Trophoblast cell (in vitro differentiated cells and primary cell): ENCODE data around the gene STPG4.
A peak's percentile ranks its signal among the peaks of the same experiment; 100 is the strongest.

ENCODE experiments used
- DNase-seq, 2 donors: peaks; one replicate each; pipeline ENCODE4 v3.0.0-alpha.2; 2016
- H2AFZ ChIP-seq: 2 replicates; pipeline ENCODE4 v1.6.1; 2013; ENCODE audit warnings: low read length, moderate library complexity, mild to moderate bottlenecking; ENCODE audit not compliant: insufficient read depth, poor library complexity
- H2AK5ac ChIP-seq: 2 replicates; pipeline ENCODE4 v1.6.1; 2013; ENCODE audit warnings: mild to moderate bottlenecking, low read length
- H2BK120ac ChIP-seq: 2 replicates; pipeline ENCODE4 v1.6.1; 2013; ENCODE audit warnings: low read length, mild to moderate bottlenecking, moderate library complexity; ENCODE audit not compliant: insufficient read depth, poor library complexity
- H2BK12ac ChIP-seq: 2 replicates; pipeline ENCODE4 v1.6.1; 2013; ENCODE audit warnings: mild to moderate bottlenecking, low read length, moderate library complexity
- H2BK5ac ChIP-seq: 2 replicates; pipeline ENCODE4 v1.6.1; 2013; ENCODE audit warnings: low read length, low read depth, moderate library complexity, mild to moderate bottlenecking; ENCODE audit not compliant: poor library complexity
- H3K14ac ChIP-seq: 2 replicates; pipeline ENCODE4 v1.6.1; 2013; ENCODE audit warnings: mild to moderate bottlenecking, low read length
- H3K18ac ChIP-seq: 2 replicates; pipeline ENCODE4 v1.6.1; 2013; ENCODE audit warnings: mild to moderate bottlenecking, low read length
- H3K23ac ChIP-seq: 2 replicates; pipeline ENCODE4 v1.6.1; 2013; ENCODE audit warnings: low read length
- H3K27ac ChIP-seq: 2 replicates; pipeline ENCODE4 v1.5.1; 2013; ENCODE audit warnings: low read depth, mild to moderate bottlenecking, inconsistent platforms, low read length, moderate library complexity
- H3K27me3 ChIP-seq: 2 replicates; pipeline ENCODE4 v1.6.1; 2013; ENCODE audit warnings: inconsistent platforms, mild to moderate bottlenecking, low read length, moderate library complexity; ENCODE audit not compliant: insufficient read depth
- H3K36me3 ChIP-seq, 2 experiments: 1 replicate in 1 of 2; 2 replicates in 1 of 2; pipeline ENCODE4 v1.6.1; 2013; ENCODE audit warnings: low read length in 2 of 2, mild to moderate bottlenecking in 2 of 2, moderate library complexity in 1 of 2; ENCODE audit not compliant: insufficient read depth in 2 of 2, control insufficient read depth in 1 of 2
- H3K4ac ChIP-seq: 2 replicates; pipeline ENCODE4 v1.6.1; 2013; ENCODE audit warnings: low read depth, mild to moderate bottlenecking, low read length, moderate library complexity
- H3K4me1 ChIP-seq, 2 experiments: 1 replicate in 1 of 2; 2 replicates in 1 of 2; pipeline ENCODE4 v1.6.1; 2013; ENCODE audit warnings: low read length in 2 of 2, mild to moderate bottlenecking in 2 of 2, moderate library complexity in 1 of 2; ENCODE audit not compliant: insufficient read depth in 2 of 2, control insufficient read depth in 1 of 2
- H3K4me2 ChIP-seq: 2 replicates; pipeline ENCODE4 v1.6.1; 2013; ENCODE audit warnings: inconsistent platforms, mild to moderate bottlenecking, low read length, moderate library complexity
- H3K4me3 ChIP-seq: 2 replicates; pipeline ENCODE4 v1.5.1; 2013; ENCODE audit warnings: mild to moderate bottlenecking, low read depth, low read length, inconsistent platforms
- H3K79me1 ChIP-seq: one replicate; pipeline ENCODE4 v1.6.1; 2013; ENCODE audit warnings: low read length
- H3K79me2 ChIP-seq: 2 replicates; pipeline ENCODE4 v1.6.1; 2013; ENCODE audit warnings: low read length, mild to moderate bottlenecking; ENCODE audit not compliant: control insufficient read depth, insufficient read depth, poor library complexity
- H3K9ac ChIP-seq: 2 replicates; pipeline ENCODE4 v1.6.1; 2013; ENCODE audit warnings: mild to moderate bottlenecking, low read length
- H3K9me3 ChIP-seq: 2 replicates; pipeline ENCODE4 v1.6.1; 2013; ENCODE audit warnings: low read depth, mild to moderate bottlenecking, control low read depth, inconsistent platforms, low read length; ENCODE audit not compliant: insufficient read depth
- H4K12ac ChIP-seq: 2 replicates; pipeline ENCODE4 v1.6.1; 2013; ENCODE audit warnings: low read depth, mild to moderate bottlenecking, low read length, moderate library complexity
- H4K8ac ChIP-seq: 2 replicates; pipeline ENCODE4 v1.6.1; 2013; ENCODE audit warnings: low read depth, mild to moderate bottlenecking, low read length, moderate library complexity
- H4K91ac ChIP-seq: one replicate; pipeline ENCODE4 v1.6.1; 2013; ENCODE audit warnings: low read depth, mild to moderate bottlenecking, low read length, moderate library complexity
- WGBS: extraction: QIAGEN DNeasy Blood & Tissue Kit; methylation state at CpG from one replicate; pipeline ENCODE4 v1.1.7; 2013; ENCODE audit warnings: missing lambda C conversion rate; ENCODE audit not compliant: insufficient read length, insufficient coverage; ENCODE audit errors: extremely low coverage; 5-methylcytosine and 5-hydroxymethylcytosine counted together

Gene STPG4

DNA sequence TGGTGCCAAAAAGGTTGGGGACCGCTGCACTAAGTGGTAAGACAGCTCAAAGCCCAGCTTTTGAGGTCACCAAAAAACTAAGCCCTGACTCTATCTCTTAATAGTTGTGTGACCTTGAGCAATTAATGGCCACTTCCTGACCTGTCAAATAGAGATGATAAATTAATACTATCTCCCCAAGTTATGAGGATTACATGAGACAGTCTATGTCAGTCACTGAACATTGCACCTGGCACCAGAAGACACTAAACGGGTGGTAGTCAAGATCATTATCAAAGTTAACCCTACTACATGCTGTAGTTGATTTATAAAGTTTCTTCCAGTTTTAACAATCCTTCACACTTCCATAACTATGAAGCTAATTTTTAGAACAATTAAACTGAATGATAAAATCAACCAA, 36.5 kb downstream of the STPG4 start:
- Histone ChIP-seq H3K79me2 (no peaks in the 10 kb centered on the region), H3K79me1 (no peaks in the 10 kb centered on the region), H3K27me3 (no peaks in the 10 kb centered on the region), H3K18ac (no peak overlapping the region), H2BK120ac (no peak overlapping the region), H3K36me3 (no peaks in the 10 kb centered on the region), H3K4ac (no peak overlapping the region), H3K9me3 (no peaks in the 10 kb centered on the region), H2AFZ (no peak overlapping the region), H2BK5ac (no peak overlapping the region), H2BK12ac (no peak overlapping the region), H3K14ac (no peak overlapping the region), H3K4me3 (no peak overlapping the region), H3K4me1 (peaks cover 4 to 5% of the 10 kb centered on the region in 2 experiments), H4K8ac (no peak overlapping the region), H4K12ac (no peak overlapping the region), H4K91ac (no peak overlapping the region), H3K9ac (no peak overlapping the region), H3K4me2 (no peak overlapping the region), H2AK5ac (no peak overlapping the region), H3K23ac (no peak overlapping the region), H3K27ac (no peak overlapping the region)
- no CpG with 5 or more reads among the region's 2 CpGs for WGBS
- no peak for DNase-seq

DNA sequence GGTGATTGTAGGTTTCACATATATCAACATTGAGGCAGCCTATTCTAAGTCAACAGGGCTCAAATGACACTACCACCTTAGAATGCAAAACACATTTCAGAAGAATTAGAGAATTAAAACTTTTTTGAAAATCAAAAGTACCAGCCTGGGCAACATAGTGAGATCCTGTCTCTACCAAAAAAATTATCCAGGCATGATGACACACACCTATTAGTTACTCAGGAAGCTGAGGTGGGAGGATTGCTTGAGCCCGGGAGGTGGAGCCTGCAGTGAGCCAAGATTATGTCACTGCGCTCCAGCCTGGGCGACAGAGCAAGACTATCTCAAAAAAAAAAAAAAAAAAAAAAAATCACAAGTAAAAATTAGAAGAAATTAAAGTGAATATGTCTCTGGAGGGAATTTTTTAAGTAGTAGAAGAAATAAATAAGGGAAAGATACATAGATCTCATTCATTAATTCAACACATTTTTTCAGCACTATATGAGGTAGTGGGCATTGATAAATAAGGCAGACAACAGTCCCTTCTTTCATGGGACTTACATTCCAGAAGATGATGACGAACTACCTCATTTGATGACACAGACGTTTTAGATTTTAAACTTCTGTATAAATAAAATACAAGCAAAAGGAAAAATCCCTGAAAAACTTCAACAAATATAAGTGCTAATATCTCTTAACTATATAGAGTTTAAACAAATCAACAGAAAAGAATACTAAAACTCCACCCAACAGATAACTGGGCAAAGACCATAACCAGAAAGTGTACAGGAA, 42.3 kb downstream of the STPG4 start:
- H3K79me1 ChIP-seq: no peaks in the 10 kb centered on the region
- no CpG with 5 or more reads among the region's 5 CpGs for WGBS

DNA sequence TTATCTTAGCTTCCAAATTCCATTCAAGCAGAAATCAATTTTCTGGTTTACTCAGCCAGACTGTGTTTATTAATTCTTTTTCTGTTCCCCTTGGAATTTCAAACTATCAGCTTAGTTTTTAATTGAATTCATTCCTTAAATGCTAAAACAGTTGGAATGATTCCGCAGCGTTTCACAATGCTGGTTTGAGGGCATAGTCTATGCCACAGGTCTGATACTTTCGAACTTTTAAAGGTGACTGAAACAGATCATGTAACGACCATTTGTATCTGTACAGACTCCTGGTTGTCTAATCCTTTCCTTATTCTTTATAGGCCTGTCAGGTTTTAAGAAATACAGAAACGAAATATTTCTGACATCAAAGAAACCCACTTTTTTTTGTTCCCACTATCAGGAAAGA, 45.4 kb downstream of the STPG4 start:
- Histone ChIP-seq H3K14ac (no peak overlapping the region), H3K18ac (no peak overlapping the region), H3K27ac (no peak overlapping the region), H3K4me3 (no peak overlapping the region), H4K91ac (no peak overlapping the region), H3K9me3 (no peaks in the 10 kb centered on the region), H2AFZ (no peak overlapping the region), H3K79me2 (no peaks in the 10 kb centered on the region), H2BK5ac (no peak overlapping the region), H3K23ac (no peak overlapping the region), H2BK12ac (no peak overlapping the region), H3K9ac (no peak overlapping the region), H3K36me3 (no peaks in the 10 kb centered on the region), H3K27me3 (no peaks in the 10 kb centered on the region), H3K4ac (no peak overlapping the region), H2BK120ac (no peak overlapping the region), H3K79me1 (peaks cover 2% of the 10 kb centered on the region), H2AK5ac (no peak overlapping the region), H3K4me2 (no peak overlapping the region), H4K12ac (no peak overlapping the region), H3K4me1 (peaks cover 0 to 5% of the 10 kb centered on the region in 2 experiments), H4K8ac (no peak overlapping the region)
- no peak for DNase-seq
- WGBS: no CpG with 5 or more reads among the region's 5 CpGs

More for the DNA sequence above, 42.3 kb downstream of the STPG4 start:
- no peaks in the 10 kb centered on the region for H3K79me2 ChIP-seq
- peaks cover 0 to 3% of the 10 kb centered on the region in 2 experiments for H3K4me1 ChIP-seq
- H3K18ac ChIP-seq: no peak overlapping the region
- H3K4me2 ChIP-seq: no peak overlapping the region
- H4K8ac ChIP-seq: no peak overlapping the region
- H3K23ac ChIP-seq: no peak overlapping the region
- no peak overlapping the region for H2BK12ac ChIP-seq
- no peak overlapping the region for H3K14ac ChIP-seq
- no peaks in the 10 kb centered on the region for H3K36me3 ChIP-seq
- no peak overlapping the region for H2BK120ac ChIP-seq
- no peaks in the 10 kb centered on the region for H3K27me3 ChIP-seq
- no peak overlapping the region for H4K12ac ChIP-seq
- H3K27ac ChIP-seq: no peak overlapping the region
- no peak overlapping the region for H2BK5ac ChIP-seq
- H2AFZ ChIP-seq: no peak overlapping the region
- H4K91ac ChIP-seq: no peak overlapping the region
- H2AK5ac ChIP-seq: no peak overlapping the region
- no peak overlapping the region for H3K4me3 ChIP-seq
- DNase-seq: peak in 1 of 2 donors; percentile 15
- H3K9ac ChIP-seq: no peak overlapping the region
- H3K4ac ChIP-seq: no peak overlapping the region
- H3K9me3 ChIP-seq: no peaks in the 10 kb centered on the region

DNA sequence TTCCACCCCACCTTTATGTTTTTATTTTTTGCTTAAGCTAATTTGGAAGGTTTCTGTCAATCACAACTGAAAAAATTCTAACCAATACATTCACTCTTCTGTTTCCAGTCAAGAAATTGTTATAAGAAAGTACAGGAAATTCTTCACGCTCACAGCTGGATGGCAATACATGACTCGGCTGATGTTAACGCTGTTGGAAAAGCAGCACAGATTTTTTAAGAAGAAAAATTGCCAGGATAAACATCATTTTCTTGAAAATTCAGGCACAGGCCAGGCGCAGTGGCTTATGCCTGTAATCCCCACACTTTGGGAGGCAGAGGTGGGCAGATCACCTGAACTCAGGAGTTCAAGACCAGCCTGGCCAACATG, 46.1 kb downstream of the STPG4 start:
- Histone ChIP-seq H2BK120ac (no peak overlapping the region), H3K4me2 (no peak overlapping the region), H3K79me2 (no peaks in the 10 kb centered on the region), H3K27ac (no peak overlapping the region), H2BK12ac (no peak overlapping the region), H4K91ac (no peak overlapping the region), H3K36me3 (no peaks in the 10 kb centered on the region), H4K8ac (no peak overlapping the region), H3K4me3 (no peak overlapping the region), H3K4me1 (peaks cover 0 to 5% of the 10 kb centered on the region in 2 experiments), H4K12ac (no peak overlapping the region), H3K23ac (no peak overlapping the region), H2AK5ac (no peak overlapping the region), H3K18ac (no peak overlapping the region), H2AFZ (no peak overlapping the region), H2BK5ac (no peak overlapping the region), H3K27me3 (no peaks in the 10 kb centered on the region), H3K4ac (no peak overlapping the region), H3K79me1 (peaks cover 2% of the 10 kb centered on the region), H3K14ac (no peak overlapping the region), H3K9me3 (no peaks in the 10 kb centered on the region), H3K9ac (no peak overlapping the region)
- WGBS: no CpG with 5 or more reads among the region's 4 CpGs
- DNase-seq: no peak
